Measurements from ENCODE around the gene COBL.

- TF ChIP-seq POLR2AphosphoS5 (IDR thresholded peaks at IDR 0.05; ENCODE audit: low read depth, low read length) (no peak), REST (IDR thresholded peaks at IDR 0.05; ENCODE audit: insufficient read depth in 1 of 2, low read depth in 2 of 2, low read length in 2 of 2) (no peak), SIN3A (IDR thresholded peaks at IDR 0.05; ENCODE audit: borderline replicate concordance, insufficient read depth, low read length) (no peak)
Measured at GRCh38 chr7:51267169-51267568, 49.4 kb downstream of the COBL start.

Measured in PFSK-1 (cell line).